NCI-H128 (cell line): ENCODE data around the gene ARHGAP26.

Source experiments
- DNase-seq: peaks from one replicate; lab custom pipeline; 2025; ENCODE audit not compliant: unreplicated experiment; lab: John Stamatoyannopoulos, UW

Gene ARHGAP26

GRCh38 chr5:143031781-143032580, 261.8 kb downstream of the ARHGAP26 start:
- no peak for DNase-seq

- no peak for DNase-seq
These were observed 262.3 kb downstream of the ARHGAP26 start for GRCh38 chr5:143032581-143032836.

- no peak for DNase-seq
These were observed 263.5 kb downstream of the ARHGAP26 start for GRCh38 chr5:143033535-143034250.

GRCh38 chr5:143036146-143036927, 266.2 kb downstream of the ARHGAP26 start:
- no peak for DNase-seq

GRCh38 chr5:143037071-143037470, 266.9 kb downstream of the ARHGAP26 start:
- DNase-seq, result no peak

GRCh38 chr5:143037708-143038107, 267.5 kb downstream of the ARHGAP26 start:
- DNase-seq, result no peak

GRCh38 chr5:143040622-143041021, 270.4 kb downstream of the ARHGAP26 start:
- DNase-seq, result no peak

- DNase-seq, result no peak
These were observed 271.3 kb downstream of the ARHGAP26 start for GRCh38 chr5:143041461-143041860.

GRCh38 chr5:143041972-143042770, 272.0 kb downstream of the ARHGAP26 start:
- DNase-seq, result no peak

GRCh38 chr5:143044265-143044664, 274.1 kb downstream of the ARHGAP26 start:
- DNase-seq, result no peak

- no peak for DNase-seq
These were observed 274.9 kb downstream of the ARHGAP26 start for GRCh38 chr5:143045062-143045461.

GRCh38 chr5:143046314-143046713, 276.1 kb downstream of the ARHGAP26 start:
- DNase-seq, result no peak

GRCh38 chr5:143047091-143047490, 276.9 kb downstream of the ARHGAP26 start:
- DNase-seq, result no peak

GRCh38 chr5:143050183-143050582, 280.0 kb downstream of the ARHGAP26 start:
- no peak for DNase-seq

GRCh38 chr5:143051244-143052058, 281.3 kb downstream of the ARHGAP26 start:
- peak; percentile 17 for DNase-seq

- DNase-seq, result no peak
These were observed 282.9 kb downstream of the ARHGAP26 start for GRCh38 chr5:143052967-143053682.

GRCh38 chr5:143053780-143054179, 283.6 kb downstream of the ARHGAP26 start:
- DNase-seq, result no peak

- no peak for DNase-seq
These were observed 284.3 kb downstream of the ARHGAP26 start for GRCh38 chr5:143054480-143054941.

GRCh38 chr5:143055596-143056338, 285.6 kb downstream of the ARHGAP26 start:
- DNase-seq, result no peak
